Medulla oblongata (tissue), 1 donor: ENCODE results near the gene SMTNL1.

ENCODE experiments used
- DNase-seq: peaks from one replicate; pipeline ENCODE4 v3.0.0-alpha.2; 2015; ENCODE audit errors: extremely low spot score

The SMTNL1 gene

DNA sequence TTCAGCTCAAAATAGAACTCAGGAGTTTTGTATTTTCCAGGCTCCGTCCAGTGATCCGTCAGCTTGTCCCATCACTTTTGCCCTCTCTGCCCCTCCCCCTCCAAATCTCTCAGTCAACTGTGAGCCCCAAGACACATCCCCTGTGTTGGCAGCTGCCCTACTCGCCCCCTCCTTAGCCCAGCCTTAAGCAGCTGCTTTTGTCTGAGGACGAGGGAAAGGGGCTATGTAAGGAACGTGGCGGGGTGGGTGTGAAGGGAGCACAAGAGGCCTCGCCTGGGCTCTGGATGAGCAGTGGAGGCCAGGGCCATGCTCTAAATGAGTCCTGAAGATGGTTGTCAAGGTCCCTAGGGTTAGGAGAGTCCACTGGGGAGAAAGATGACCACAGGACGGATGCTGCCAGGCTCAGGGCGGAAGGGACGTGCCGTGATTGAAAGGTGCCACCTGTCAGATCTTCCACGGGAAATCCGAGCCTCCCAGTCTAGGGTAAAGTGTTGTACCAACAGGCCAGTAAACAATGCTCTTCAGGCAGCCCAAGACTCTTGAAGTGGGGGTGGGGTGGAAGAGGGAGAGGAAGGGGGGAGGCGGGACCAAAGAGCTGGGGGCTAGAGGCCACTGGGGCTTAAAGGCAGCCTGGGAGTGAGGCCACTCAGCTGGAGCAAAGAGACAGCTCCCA, at the start of gene SMTNL1:
Gene SMTNL1 (plus strand): TSS at position 649 of the 673 bp plus-strand sequence. CDS start 5,048 bp downstream, outside the sequence.
- DNase-seq, result no peak

DNA sequence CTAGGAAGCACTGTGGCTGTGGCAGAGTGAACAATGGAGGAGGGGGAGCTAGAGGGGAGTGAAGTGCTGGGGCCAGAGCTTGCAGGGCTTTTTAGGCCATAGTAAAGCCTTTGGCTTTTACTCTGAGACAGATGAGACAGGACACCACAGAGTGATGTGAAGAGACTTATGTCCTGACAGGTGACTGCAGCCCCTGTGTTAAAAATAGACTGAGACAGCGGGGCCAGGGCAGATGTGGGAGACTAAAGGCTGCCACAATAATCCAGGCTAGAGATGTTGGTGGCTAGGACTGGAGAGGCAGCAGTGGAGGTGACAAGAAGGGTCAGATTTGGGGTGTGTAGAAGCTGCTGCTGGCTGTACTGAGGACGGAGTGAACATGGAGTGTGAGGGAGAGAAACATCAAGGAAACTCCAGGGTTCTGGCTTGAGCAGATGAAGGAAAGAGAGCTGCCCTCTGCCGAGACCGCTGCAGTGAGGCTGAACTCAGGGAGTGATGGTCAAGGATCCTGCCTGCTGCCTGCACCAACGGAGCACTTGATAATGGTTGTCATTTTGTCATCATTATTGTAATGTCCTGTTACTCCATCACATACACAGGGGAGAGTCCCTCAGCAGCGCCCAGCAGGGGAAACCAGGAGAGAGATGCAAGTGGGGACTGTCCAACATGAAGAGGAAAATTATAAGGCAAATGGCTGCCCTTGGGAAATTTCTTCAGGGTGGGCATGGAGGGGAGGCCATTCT, 49.3 kb upstream of the SMTNL1 start:
- DNase-seq, result no peak

GRCh38 chr11:57490456-57491248, 46.7 kb upstream of the SMTNL1 start:
- no peak for DNase-seq

GRCh38 chr11:57491371-57492061, 45.9 kb upstream of the SMTNL1 start:
- no peak for DNase-seq

DNA sequence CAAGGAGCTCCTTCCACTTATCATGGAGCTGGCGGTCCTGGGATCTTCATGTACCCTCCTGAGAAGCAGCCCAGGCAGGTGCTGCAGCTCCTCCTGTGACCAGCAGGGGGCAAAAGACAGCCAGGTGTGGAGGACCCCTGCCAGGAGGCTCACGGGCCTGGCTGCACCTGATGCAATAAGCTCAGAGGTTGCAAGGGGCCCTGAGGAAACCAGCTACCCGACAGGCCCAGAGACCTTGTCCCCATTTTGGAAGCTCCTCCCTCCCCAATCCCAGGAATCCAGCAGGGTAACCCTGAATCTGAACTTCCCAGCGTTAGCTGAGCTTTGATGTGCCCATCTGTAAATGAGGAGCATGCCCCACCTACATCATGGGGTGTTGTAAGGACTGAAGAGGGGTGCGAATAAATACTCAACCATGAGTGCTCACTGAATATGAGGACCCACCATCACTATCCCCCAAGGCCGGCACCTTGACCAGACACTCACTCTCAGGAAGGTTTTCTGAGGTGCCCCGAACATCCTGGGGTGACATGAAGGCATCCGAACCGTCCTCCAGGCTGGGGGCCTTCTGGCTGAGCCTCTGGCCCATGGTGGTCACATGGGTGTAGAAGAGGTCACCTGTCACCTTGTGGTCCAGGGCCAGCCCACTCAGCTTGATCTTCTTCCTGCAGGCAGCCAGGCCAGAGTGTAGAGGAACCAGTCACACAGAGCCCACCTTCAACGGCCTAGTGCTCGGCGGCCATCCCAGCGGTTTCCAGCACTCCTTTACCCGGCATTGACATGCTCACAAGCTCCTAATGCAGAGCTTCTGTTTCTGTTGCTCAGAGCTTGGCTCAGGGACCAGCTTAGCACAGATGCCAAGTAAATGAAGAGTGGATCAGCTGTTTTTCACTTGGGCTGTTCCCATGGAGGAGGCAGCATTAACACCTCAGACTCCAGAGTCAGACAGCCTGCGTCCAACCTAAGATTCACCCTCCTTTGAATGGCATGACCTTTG, 43.6 kb upstream of the SMTNL1 start:
- peak; percentile 46 for DNase-seq

- DNase-seq, result no peak
Measured at GRCh38 chr11:57496109-57496820, 41.1 kb upstream of the SMTNL1 start.

DNA sequence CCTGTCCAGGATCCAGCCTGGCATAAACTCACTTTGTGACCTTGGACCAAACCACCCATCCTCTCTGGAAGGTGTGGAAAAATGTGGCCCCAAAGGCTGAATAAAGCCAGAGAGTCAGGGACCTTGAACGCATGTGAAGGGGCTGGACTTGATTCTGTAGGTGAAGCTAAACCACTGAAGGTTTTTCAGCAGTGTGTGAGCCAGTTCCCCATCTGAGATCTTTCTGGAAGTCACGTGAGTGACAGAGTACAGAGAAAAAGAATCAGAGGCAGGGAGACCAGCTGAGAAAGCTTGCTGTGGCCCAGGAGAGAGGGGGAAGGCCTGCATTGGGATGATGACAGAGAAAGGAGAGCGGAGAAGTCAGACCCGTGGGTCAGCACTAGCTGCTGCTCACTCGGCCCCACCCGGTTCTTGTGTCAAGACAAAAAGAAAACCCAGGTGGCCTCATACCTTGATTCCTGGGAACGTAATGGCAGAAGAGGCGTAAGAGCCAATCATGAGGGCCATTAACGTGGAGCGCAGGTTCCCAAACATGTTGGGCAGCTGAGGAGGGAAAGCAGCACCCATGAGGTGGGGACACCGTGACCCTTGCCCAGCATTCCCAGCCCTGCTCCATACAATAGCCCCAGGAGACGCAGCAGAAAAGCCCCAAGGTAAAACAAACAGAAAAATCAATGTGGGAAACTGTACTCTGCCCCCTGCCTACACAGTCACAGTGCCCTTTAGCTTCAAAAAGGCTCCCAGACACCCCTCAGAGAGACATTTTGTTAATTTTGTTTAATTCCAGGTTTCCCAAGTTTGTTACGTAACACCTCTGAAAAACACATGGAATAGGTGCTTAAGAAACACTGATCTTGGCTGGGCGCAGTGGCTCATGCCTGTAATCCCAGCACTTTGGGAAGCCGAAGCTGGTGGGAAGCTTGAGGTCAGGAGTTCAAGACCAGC, 39.8 kb upstream of the SMTNL1 start:
- no peak for DNase-seq

DNA sequence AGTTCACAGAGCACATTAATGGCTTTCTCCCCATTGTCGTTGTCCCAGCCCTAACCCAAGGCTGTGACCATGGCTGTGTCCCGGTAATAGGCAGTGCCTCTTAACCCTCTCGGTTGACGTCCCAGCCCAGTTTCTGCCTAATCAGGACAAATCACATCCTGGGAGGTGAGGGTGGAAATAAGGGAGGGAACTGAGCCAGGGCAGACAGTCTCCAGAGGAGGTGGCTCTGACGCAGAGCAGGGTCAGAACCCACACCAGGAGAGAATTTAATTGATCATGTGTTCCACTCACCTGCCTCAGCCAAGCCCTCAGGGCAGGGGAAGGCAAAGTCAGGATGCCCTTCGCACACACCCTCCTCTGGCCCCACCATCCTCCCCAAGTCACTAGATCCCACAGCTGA, 38.9 kb upstream of the SMTNL1 start:
- no peak for DNase-seq

DNA sequence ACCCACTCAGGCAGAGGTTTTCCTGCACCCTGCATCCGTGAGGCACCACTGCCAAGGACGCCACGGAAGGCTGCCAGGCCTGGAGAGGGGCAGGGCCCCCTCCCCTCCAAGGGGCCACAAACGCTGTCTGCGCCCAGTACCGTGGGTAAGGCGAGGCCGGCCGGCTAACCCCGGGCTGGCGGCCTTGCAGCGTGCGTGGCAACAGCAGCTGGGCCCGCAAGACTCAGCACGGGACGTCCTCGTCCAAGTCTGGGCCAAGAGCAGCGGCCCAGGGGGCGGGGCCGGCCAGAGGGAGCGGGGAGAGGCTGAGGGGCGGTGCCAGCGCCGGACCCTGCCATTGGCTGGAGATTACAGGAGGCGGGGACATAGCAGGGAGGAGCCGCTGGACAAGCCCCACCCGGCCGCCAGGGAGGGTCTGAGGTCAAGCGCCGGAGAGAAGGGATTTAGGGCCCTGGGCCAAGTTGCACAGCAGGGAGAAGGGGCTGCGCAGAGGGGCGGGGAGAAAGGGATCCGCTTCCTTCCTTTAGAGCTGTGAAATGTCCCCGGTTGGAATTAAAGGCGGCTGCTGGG, 37.9 kb upstream of the SMTNL1 start:
- peak; percentile 94 for DNase-seq

GRCh38 chr11:57499983-57500461, 37.4 kb upstream of the SMTNL1 start:
- DNase-seq, result no peak

DNA sequence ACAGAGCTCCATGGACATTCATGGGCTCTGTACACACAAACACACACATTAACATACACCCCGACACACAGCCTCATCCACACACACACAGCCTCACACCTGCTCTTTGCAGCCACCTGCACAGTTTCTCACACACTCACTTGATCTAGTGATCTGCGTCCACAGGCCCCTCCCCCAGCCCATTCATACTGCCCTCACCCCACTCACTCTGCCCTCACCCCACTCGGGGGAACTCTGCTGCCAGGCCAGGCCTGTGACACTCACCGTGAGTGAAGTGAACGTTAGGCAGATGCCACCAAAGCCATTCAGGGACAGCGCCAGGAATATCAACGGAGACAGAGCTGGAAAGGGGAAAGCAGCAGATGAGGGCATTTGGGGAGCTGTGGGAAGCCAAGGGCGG, 36.9 kb upstream of the SMTNL1 start:
- no peak for DNase-seq

GRCh38 chr11:57500926-57501325, 36.5 kb upstream of the SMTNL1 start:
- DNase-seq, result no peak

DNA sequence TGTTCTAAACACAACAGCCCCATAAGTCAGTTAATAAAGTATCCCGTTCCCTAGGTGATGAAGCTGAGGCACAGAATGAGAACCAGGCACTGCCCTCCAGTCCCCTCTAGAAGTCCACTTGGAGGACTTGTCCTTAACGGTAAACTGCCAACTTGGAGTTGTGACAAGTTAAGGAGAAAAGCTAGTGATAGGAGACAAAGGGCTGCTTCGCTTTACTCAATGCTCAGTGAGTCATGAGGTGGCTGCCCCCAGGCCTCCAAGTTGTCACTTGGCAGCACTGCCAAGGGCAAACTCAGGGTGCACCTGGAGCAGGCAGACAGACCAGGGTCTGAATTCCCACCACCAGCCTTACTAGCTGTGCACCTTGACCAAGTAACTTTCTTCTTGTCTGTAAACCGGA, 35.4 kb upstream of the SMTNL1 start:
- no peak for DNase-seq

GRCh38 chr11:57502376-57502775, 35.0 kb upstream of the SMTNL1 start:
- DNase-seq, result no peak

DNA sequence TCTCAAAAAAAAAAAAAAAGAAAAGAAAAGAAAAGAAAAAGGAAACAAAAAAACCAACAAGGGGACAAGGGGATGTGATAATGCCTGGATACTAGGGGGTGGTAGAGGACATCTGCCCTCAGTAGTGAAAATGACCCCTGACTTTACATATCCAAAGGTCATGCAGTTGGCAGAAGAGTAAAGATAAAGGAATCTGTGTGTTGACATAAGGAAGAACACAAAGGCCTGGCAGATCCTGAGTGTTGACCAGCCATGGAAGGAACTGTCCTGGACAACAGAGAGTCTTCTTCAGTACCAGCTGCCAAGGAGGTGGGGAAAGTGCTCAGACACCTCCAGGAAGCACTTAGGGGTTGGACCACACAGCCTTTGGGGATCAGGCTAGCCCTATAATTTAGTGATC, 34.5 kb upstream of the SMTNL1 start:
- DNase-seq, result no peak

GRCh38 chr11:57504511-57504910, 32.9 kb upstream of the SMTNL1 start:
- no peak for DNase-seq

DNA sequence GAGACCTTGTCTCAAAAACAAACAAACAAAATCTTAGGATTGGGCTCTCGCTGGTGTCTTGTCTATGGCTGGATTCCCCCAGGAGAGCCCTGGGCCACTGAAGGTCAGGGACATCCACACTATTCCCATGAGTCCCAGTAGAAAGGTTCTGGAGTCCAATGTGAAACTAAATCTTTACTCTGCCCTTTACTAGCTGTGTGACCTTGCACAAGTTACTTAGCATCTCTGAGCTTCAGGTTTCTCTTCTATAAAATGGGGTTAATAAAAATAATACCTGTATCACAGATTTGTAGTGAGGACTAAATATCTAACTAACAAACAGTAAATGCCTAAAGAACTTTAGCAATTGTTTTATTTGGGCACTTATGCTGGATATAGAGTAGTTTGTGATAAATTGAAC, 30.9 kb upstream of the SMTNL1 start:
- no peak for DNase-seq
